WTC11 (cell line): ENCODE data around the gene DSTYK.

ENCODE experiments used
- CDX4 ChIP-seq: fragments of 250-450 bp; sonication (Bioruptor Pico); IDR thresholded peaks from 2 replicates; pipeline ENCODE4 v1.9.0; 2021; ENCODE audit warnings: moderate library complexity, mild to moderate bottlenecking, inconsistent platforms, borderline replicate concordance
- CREB1 ChIP-seq: sonication (generic); formaldehyde crosslinking; IDR thresholded peaks from 2 replicates; pipeline ENCODE4 v1.8.0; 2023; ENCODE audit warnings: mild to moderate bottlenecking, missing genetic modification reagents
- CTCF ChIP-seq: fragments of 200-600 bp; IDR thresholded peaks from 2 replicates; pipeline ENCODE4 v1.8.0; 2022; ENCODE audit warnings: antibody characterized with exemption
- ETV6 ChIP-seq: sonication (generic); formaldehyde crosslinking; IDR thresholded peaks from 2 replicates; pipeline ENCODE4 v1.8.1; 2022; ENCODE audit warnings: mild to moderate bottlenecking, missing genetic modification reagents
- FOXJ3 ChIP-seq: sonication (generic); formaldehyde crosslinking; IDR thresholded peaks from 2 replicates; pipeline ENCODE4 v1.9.0; 2021; ENCODE audit warnings: missing genetic modification reagents, mild to moderate bottlenecking, borderline replicate concordance
- FOXK1 ChIP-seq: sonication (generic); formaldehyde crosslinking; IDR thresholded peaks from 2 replicates; pipeline ENCODE4 v1.8.0; 2022; ENCODE audit warnings: mild to moderate bottlenecking, moderate library complexity, missing genetic modification reagents
- GABPB1 ChIP-seq: sonication (generic); formaldehyde crosslinking; IDR thresholded peaks from 2 replicates; pipeline ENCODE4 v1.8.1; 2023; ENCODE audit warnings: mild to moderate bottlenecking, missing genetic modification reagents
- IRF2 ChIP-seq: sonication (generic); formaldehyde crosslinking; IDR thresholded peaks from 2 replicates; pipeline ENCODE4 v1.8.0; 2022; ENCODE audit warnings: low read depth, missing genetic modification reagents, borderline replicate concordance
- JUN ChIP-seq: sonication (generic); formaldehyde crosslinking; IDR thresholded peaks from 2 replicates; pipeline ENCODE4 v1.8.0; 2023; ENCODE audit warnings: mild to moderate bottlenecking, missing genetic modification reagents
- MAX ChIP-seq: sonication (generic); formaldehyde crosslinking; IDR thresholded peaks from 2 replicates; pipeline ENCODE4 v1.8.0; 2022; ENCODE audit warnings: mild to moderate bottlenecking, missing genetic modification reagents
- TCF7 ChIP-seq: sonication (generic); formaldehyde crosslinking; IDR thresholded peaks from 2 replicates; pipeline ENCODE4 v1.8.0; 2022; ENCODE audit warnings: mild to moderate bottlenecking, low read depth, missing genetic modification reagents, moderate library complexity
- ZNF423 ChIP-seq: fragments of 250-450 bp; sonication (Bioruptor Pico); IDR thresholded peaks from 2 replicates; pipeline ENCODE4 v2.1.2; 2022; ENCODE audit warnings: mild to moderate bottlenecking, moderate library complexity
- TF ChIP-seq, protein P1 (sequence below): sonication (generic); formaldehyde crosslinking; conservative IDR thresholded peaks from 2 replicates; pipeline ENCODE4 v1.8.1; 2022; ENCODE audit warnings: mild to moderate bottlenecking, missing genetic modification reagents
- TF ChIP-seq, protein P2 (sequence below): sonication (generic); formaldehyde crosslinking; IDR thresholded peaks from 2 replicates; pipeline ENCODE4 v1.8.1; 2022; ENCODE audit warnings: low read depth, mild to moderate bottlenecking, moderate library complexity, missing genetic modification reagents, borderline replicate concordance

GRCh38 chr1:205109711-205110110 lies 101.8 kb downstream of the DSTYK start:
- TF ChIP-seq IRF2 (CRISPR knock-in tag) (no peak), CTCF (no peak), JUN (CRISPR knock-in tag) (no peak), FOXJ3 (CRISPR knock-in tag) (no peak), TCF7 (CRISPR knock-in tag) (no peak), CREB1 (CRISPR knock-in tag) (no peak), GABPB1 (CRISPR knock-in tag) (no peak), FOXK1 (no peak), ETV6 (CRISPR knock-in tag) (no peak), CDX4 (no peak), MAX (CRISPR knock-in tag) (no peak), ZNF423 (CRISPR knock-in tag) (no peak)
- TF ChIP-seq, protein P1, sequence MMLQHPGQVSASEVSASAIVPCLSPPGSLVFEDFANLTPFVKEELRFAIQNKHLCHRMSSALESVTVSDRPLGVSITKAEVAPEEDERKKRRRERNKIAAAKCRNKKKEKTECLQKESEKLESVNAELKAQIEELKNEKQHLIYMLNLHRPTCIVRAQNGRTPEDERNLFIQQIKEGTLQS = no peak
- TF ChIP-seq, protein P2, sequence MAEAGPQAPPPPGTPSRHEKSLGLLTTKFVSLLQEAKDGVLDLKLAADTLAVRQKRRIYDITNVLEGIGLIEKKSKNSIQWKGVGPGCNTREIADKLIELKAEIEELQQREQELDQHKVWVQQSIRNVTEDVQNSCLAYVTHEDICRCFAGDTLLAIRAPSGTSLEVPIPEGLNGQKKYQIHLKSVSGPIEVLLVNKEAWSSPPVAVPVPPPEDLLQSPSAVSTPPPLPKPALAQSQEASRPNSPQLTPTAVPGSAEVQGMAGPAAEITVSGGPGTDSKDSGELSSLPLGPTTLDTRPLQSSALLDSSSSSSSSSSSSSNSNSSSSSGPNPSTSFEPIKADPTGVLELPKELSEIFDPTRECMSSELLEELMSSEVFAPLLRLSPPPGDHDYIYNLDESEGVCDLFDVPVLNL = no peak
